SK-N-SH (cell line): ENCODE measurements around the gene TMPRSS5. TPM values are rescaled to one million over a fixed set of nuclear protein-coding genes. Genes with fewer than 3 reads are reported as not detected.

Experiments
- CTCF ChIA-PET: fragments of 300-600, 350-600 bp; formaldehyde crosslinking; extraction: SDS; loops from one replicate; lab custom pipeline; 2021; lab: Yijun Ruan, JAX
- POLR2A ChIA-PET: fragments of 350-600 bp; sonication (Branson Sonifier 250); formaldehyde crosslinking; extraction: SDS; loops from one replicate; lab custom pipeline; 2020; ENCODE audit warnings: antibody characterized with exemption, inconsistent platforms; lab: Yijun Ruan, JAX
- DNase-seq: peaks from one replicate; pipeline ENCODE4 v3.0.0; 2012
- H2AFZ ChIP-seq: fragments of 200-600 bp; sonication (generic); 2 replicates; pipeline ENCODE4 v1.8.1; 2016; ENCODE audit warnings: antibody characterized with exemption, mild to moderate bottlenecking, low read depth
- H3F3A ChIP-seq: fragments of 200-600 bp; sonication (generic); replicated peaks from 2 replicates; pipeline ENCODE3; 2016; ENCODE audit warnings: antibody characterized with exemption, mild to moderate bottlenecking; ENCODE audit not compliant: insufficient read depth
- H3K27ac ChIP-seq, 2 experiments: fragments of 200-500 bp in 1 of 2; fragments of 200-600 bp in 1 of 2; sonication (Bioruptor generic) in 1 of 2; sonication (generic), shearing (Covaris generic) in 1 of 2; 2 replicates each; pipeline versions ENCODE4 v1.5.1 to v1.6.1; 2014 to 2016; ENCODE audit warnings: low read depth in 2 of 2, inconsistent platforms in 1 of 2, low read length in 1 of 2, mild to moderate bottlenecking in 1 of 2, mixed read lengths in 1 of 2
- H3K27me3 ChIP-seq: fragments of 200-600 bp; sonication (generic), shearing (Covaris generic); 2 replicates; pipeline ENCODE4 v1.6.1; 2016; ENCODE audit warnings: mixed run types; ENCODE audit not compliant: insufficient read depth
- H3K36me3 ChIP-seq, 2 experiments: fragments of 200-500 bp in 1 of 2; fragments of 200-600 bp in 1 of 2; sonication (Bioruptor generic) in 1 of 2; sonication (generic) in 1 of 2; replicated peaks in 1 of 2; 2 replicates each; pipeline versions ENCODE3 to v1.5.1; 2014 to 2016; ENCODE audit warnings: low read length in 1 of 2, mild to moderate bottlenecking in 1 of 2; ENCODE audit not compliant: insufficient read depth in 2 of 2, control insufficient read depth in 1 of 2
- H3K4me1 ChIP-seq, 2 experiments: fragments of 200-500 bp in 1 of 2; fragments of 200-600 bp in 1 of 2; sonication (Bioruptor generic) in 1 of 2; sonication (generic), shearing (Covaris generic) in 1 of 2; 2 replicates each; pipeline versions ENCODE4 v1.5.1 to v1.6.1; 2014 to 2016; ENCODE audit warnings: low read depth in 1 of 2, low read length in 1 of 2, mixed run types in 1 of 2; ENCODE audit not compliant: insufficient read depth in 2 of 2, control insufficient read depth in 1 of 2
- H3K4me2 ChIP-seq: fragments of 200-600 bp; sonication (generic), shearing (Covaris generic); 2 replicates; pipeline ENCODE4 v1.6.1; 2017; ENCODE audit warnings: mixed run types
- H3K4me3 ChIP-seq, 2 experiments: fragments of 200-500 bp in 1 of 2; fragments of 200-600 bp in 1 of 2; sonication (Bioruptor generic) in 1 of 2; sonication (generic), shearing (Covaris generic) in 1 of 2; 2 replicates each; pipeline versions ENCODE4 v1.5.1 to v1.8.1; 2014 to 2016; ENCODE audit warnings: low read depth in 2 of 2, inconsistent platforms in 1 of 2, low read length in 1 of 2, mild to moderate bottlenecking in 1 of 2, mixed read lengths in 1 of 2, moderate library complexity in 1 of 2
- H3K79me2 ChIP-seq: fragments of 200-600 bp; sonication (generic); 2 replicates; pipeline ENCODE4 v1.8.1; 2017; ENCODE audit warnings: mild to moderate bottlenecking; ENCODE audit not compliant: insufficient read depth
- H3K9ac ChIP-seq: fragments of 200-600 bp; sonication (generic); 2 replicates; pipeline ENCODE4 v1.6.1; 2017; ENCODE audit warnings: mixed run types
- H3K9me2 ChIP-seq: fragments of 200-600 bp; sonication (generic); 2 replicates; pipeline ENCODE4 v1.6.1; 2017; ENCODE audit warnings: mixed run types
- H3K9me3 ChIP-seq: fragments of 200-600 bp; sonication (generic); 2 replicates; pipeline ENCODE4 v1.6.1; 2017; ENCODE audit warnings: mixed run types, mild to moderate bottlenecking, moderate library complexity
- H4K20me1 ChIP-seq: fragments of 200-600 bp; sonication (generic); 2 replicates; pipeline ENCODE4 v1.6.1; 2017; ENCODE audit warnings: mild to moderate bottlenecking, mixed run types; ENCODE audit not compliant: insufficient read depth
- CTCF ChIP-seq: fragments of 200-600 bp; sonication (generic); IDR thresholded peaks from 2 replicates; pipeline ENCODE4 v1.6.1; 2017; ENCODE audit warnings: antibody characterized with exemption, mild to moderate bottlenecking, moderate library complexity
- ELF1 ChIP-seq: IDR thresholded peaks from 2 replicates; pipeline ENCODE4 v1.4.0; 2012
- EZH2phosphoT487 ChIP-seq: fragments of 200-600 bp; sonication (generic); IDR thresholded peaks from 2 replicates; pipeline ENCODE4 v1.6.1; 2017; ENCODE audit warnings: low read depth, mixed run types, mild to moderate bottlenecking, antibody characterized with exemption, moderate library complexity, borderline replicate concordance
- FOXJ3 ChIP-seq: sonication (generic); formaldehyde crosslinking; IDR thresholded peaks from 2 replicates; pipeline ENCODE4 v1.5.1; 2020; ENCODE audit warnings: mild to moderate bottlenecking, missing genetic modification reagents
- JUND ChIP-seq: IDR thresholded peaks from 2 replicates; pipeline ENCODE4 v1.4.0; 2012
- MAX ChIP-seq: IDR thresholded peaks from 2 replicates; pipeline ENCODE4 v1.4.0; 2012; ENCODE audit warnings: low read depth
- MXI1 ChIP-seq: IDR thresholded peaks from 2 replicates; pipeline ENCODE4 v1.6.1; 2012; ENCODE audit warnings: mild to moderate bottlenecking, low read depth, low read length, improper control_type of control experiment
- NFIC ChIP-seq: IDR thresholded peaks from 2 replicates; pipeline ENCODE4 v1.4.0; 2012; ENCODE audit warnings: borderline replicate concordance
- PBX3 ChIP-seq: IDR thresholded peaks from 2 replicates; pipeline ENCODE4; 2012
- RAD21 ChIP-seq: IDR thresholded peaks from 2 replicates; pipeline ENCODE4 v1.6.1; 2012; ENCODE audit warnings: mild to moderate bottlenecking, low read length
- RCOR1 ChIP-seq: fragments of 150-350 bp; IDR thresholded peaks from 2 replicates; pipeline ENCODE4 v1.6.1; 2017; ENCODE audit warnings: antibody characterized with exemption, low read length
- REST ChIP-seq: IDR thresholded peaks from 2 replicates; pipeline ENCODE4 v1.6.1; 2012; ENCODE audit warnings: mild to moderate bottlenecking, low read depth, low read length, moderate library complexity
- RXRA ChIP-seq: IDR thresholded peaks from 2 replicates; pipeline ENCODE4 v1.4.0; 2012; ENCODE audit warnings: low read depth, mild to moderate bottlenecking, borderline replicate concordance
- SMC3 ChIP-seq: IDR thresholded peaks from 2 replicates; pipeline ENCODE4 v1.6.1; 2012; ENCODE audit warnings: low read depth, low read length, improper control_type of control experiment
- USF2 ChIP-seq: fragments of 150-350 bp; IDR thresholded peaks from 2 replicates; pipeline ENCODE4 v1.6.1; 2017; ENCODE audit warnings: antibody characterized with exemption, low read length, low read depth, borderline replicate concordance
- WGBS: methylation state at CpG from one replicate; pipeline ENCODE4 v1.1.6; 2017; ENCODE audit warnings: low lambda C conversion rate; 5-methylcytosine and 5-hydroxymethylcytosine counted together
- polyA plus RNA-seq, 3 experiments: library from polyadenylated mRNA; depleted of rRNA; stranded (reverse); fragments of >200 nt; gene quantifications; 2 replicates each; pipeline ENCODE4 v1.2.3, GENCODE V29; 2012

TMPRSS5 gene
- polyA plus RNA-seq, 1 of the 3 experiments (the other 2 are of a cell fraction): 0.28 TPM

GRCh38 chr11:113690619-113691569 lies 15.2 kb downstream of the TMPRSS5 start:
- Histone ChIP-seq H3K4me1 (peaks cover 0 to 10% of the 10 kb centered on the region in 2 experiments; a peak in 1 of 4 replicates), H4K20me1 (no peaks in the 10 kb centered on the region), H3F3A (no peaks in the 10 kb centered on the region), H3K27ac (peak overlapping the region in 1 of 2 experiments; percentile 5; a peak in 1 of 4 replicates), H3K27me3 (no peaks in the 10 kb centered on the region), H3K4me3 (no peak overlapping the region; a peak in 1 of 4 replicates), H2AFZ (no peak overlapping the region), H3K79me2 (no peaks in the 10 kb centered on the region), H3K9ac (no peak overlapping the region), H3K9me2 (no peaks in the 10 kb centered on the region), H3K36me3 (no peaks in the 10 kb centered on the region), H3K9me3 (no peaks in the 10 kb centered on the region)
- ChIA-PET POLR2A (interaction anchor here (1.0 kb wide), 1 partner anchor 122 kb away, joined by 3 read pairs; no protein-coding TSS in a partner anchor), CTCF (interaction anchor here (0.6 to 1.5 kb wide), 7 partner anchors 10 to 158 kb away, joined by 3 to 4 read pairs (median 3); no protein-coding TSS in a partner anchor)
- 73% methylated on average over 13 of the region's 15 CpGs for WGBS
- TF ChIP-seq RAD21: peak; percentile 61
- TF ChIP-seq SMC3: peak; percentile 9; the same call in 1 of the 2 replicates
- peak; percentile 53 for TF ChIP-seq CTCF
- TF ChIP-seq EZH2phosphoT487: no peak
- TF ChIP-seq, all 33 proteins: peak for 3
- H3K4me2 ChIP-seq: no peak overlapping the region
- peak; percentile 80 for DNase-seq

GRCh38 chr11:113689768-113690618 lies 16.1 kb downstream of the TMPRSS5 start:
- Histone ChIP-seq H2AFZ (no peak overlapping the region), H3K27ac (no peak overlapping the region; a peak in 1 of 4 replicates)
- CTCF ChIA-PET: interaction anchor here (0.6 to 1.5 kb wide), 6 partner anchors 9 to 123 kb away, joined by 3 to 4 read pairs (median 4); no protein-coding TSS in a partner anchor
- no peak for TF ChIP-seq FOXJ3 (CRISPR knock-in tag)
- TF ChIP-seq NFIC: no peak
- TF ChIP-seq RCOR1: no peak
- no peak for TF ChIP-seq PBX3
- no peak for TF ChIP-seq RXRA
- TF ChIP-seq USF2: no peak
- TF ChIP-seq JUND: no peak
- TF ChIP-seq EZH2phosphoT487: no peak
- TF ChIP-seq ELF1: no peak
- no peak for TF ChIP-seq REST
- no peak for TF ChIP-seq MXI1
- TF ChIP-seq MAX: no peak
- TF ChIP-seq RAD21: no peak

More at GRCh38 chr11:113689768-113690618, 16.1 kb downstream of the TMPRSS5 start:
- DNase-seq: no peak
- Histone ChIP-seq H3K36me3 (no peaks in the 10 kb centered on the region), H3F3A (no peaks in the 10 kb centered on the region), H3K79me2 (no peaks in the 10 kb centered on the region), H3K9ac (no peak overlapping the region), H3K27me3 (no peaks in the 10 kb centered on the region), H3K9me2 (no peaks in the 10 kb centered on the region), H3K4me3 (no peak overlapping the region), H3K4me2 (no peak overlapping the region), H3K4me1 (peaks cover 0 to 13% of the 10 kb centered on the region in 2 experiments; a peak in 1 of 4 replicates), H3K9me3 (no peaks in the 10 kb centered on the region), H4K20me1 (no peaks in the 10 kb centered on the region)
- POLR2A ChIA-PET: interaction anchor here (1.0 kb wide), 1 partner anchor 121 kb away, joined by 3 read pairs; no protein-coding TSS in a partner anchor
- WGBS: 93% methylated on average over 17 of the region's 19 CpGs
